IPS-11a (cell line): ENCODE results near the gene MC1R.
"Not testable (repeated sequence)": the region's sequence is repeated elsewhere in the genome, so short reads cannot be mapped to it uniquely, and the experiment has no call there.

Source experiments
- H3K4me3 ChIP-seq: one replicate; pipeline ENCODE4 v1.5.1; 2013; ENCODE audit warnings: low read depth, low read length, control low read depth

The MC1R gene

DNA sequence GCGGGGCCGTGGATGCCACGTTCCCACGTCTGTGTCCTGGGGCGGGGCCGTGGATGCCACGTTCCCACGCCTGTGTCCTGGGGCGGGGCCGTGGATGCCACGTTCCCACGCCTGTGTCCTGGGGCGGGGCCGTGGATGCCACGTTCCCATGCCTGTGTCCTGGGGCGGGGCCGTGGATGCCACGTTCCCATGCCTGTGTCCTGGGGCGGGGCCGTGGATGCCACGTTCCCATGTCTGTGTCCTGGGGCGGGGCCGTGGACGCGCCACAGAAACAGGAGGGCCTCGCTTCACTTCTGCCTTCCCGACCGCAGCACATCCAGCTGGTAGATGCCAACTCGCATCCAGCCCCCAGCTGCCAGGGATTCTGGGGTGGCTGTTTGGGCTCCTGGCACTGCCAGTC, 15.4 kb downstream of the MC1R start:
- H3K4me3 ChIP-seq: not testable (repeated sequence)

DNA sequence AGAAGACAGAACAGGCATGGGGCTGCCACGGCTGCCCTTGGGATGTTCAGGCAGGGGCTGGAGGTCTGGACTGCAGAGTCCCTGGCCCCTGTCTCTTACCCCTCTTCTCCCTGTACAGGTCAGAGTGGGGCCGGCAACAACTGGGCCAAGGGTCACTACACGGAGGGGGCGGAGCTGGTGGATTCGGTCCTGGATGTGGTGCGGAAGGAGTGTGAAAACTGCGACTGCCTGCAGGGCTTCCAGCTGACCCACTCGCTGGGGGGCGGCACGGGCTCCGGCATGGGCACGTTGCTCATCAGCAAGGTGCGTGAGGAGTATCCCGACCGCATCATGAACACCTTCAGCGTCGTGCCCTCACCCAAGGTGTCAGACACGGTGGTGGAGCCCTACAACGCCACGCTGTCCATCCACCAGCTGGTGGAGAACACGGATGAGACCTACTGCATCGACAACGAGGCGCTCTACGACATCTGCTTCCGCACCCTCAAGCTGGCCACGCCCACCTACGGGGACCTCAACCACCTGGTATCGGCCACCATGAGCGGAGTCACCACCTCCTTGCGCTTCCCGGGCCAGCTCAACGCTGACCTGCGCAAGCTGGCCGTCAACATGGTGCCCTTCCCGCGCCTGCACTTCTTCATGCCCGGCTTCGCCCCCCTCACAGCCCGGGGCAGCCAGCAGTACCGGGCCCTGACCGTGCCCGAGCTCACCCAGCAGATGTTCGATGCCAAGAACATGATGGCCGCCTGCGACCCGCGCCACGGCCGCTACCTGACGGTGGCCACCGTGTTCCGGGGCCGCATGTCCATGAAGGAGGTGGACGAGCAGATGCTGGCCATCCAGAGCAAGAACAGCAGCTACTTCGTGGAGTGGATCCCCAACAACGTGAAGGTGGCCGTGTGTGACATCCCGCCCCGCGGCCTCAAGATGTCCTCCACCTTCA, 16.2 kb downstream of the MC1R start:
- no peak overlapping the region for H3K4me3 ChIP-seq

DNA sequence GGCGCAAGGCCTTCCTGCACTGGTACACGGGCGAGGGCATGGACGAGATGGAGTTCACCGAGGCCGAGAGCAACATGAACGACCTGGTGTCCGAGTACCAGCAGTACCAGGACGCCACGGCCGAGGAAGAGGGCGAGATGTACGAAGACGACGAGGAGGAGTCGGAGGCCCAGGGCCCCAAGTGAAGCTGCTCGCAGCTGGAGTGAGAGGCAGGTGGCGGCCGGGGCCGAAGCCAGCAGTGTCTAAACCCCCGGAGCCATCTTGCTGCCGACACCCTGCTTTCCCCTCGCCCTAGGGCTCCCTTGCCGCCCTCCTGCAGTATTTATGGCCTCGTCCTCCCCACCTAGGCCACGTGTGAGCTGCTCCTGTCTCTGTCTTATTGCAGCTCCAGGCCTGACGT, 17.0 kb downstream of the MC1R start:
- not testable (repeated sequence) for H3K4me3 ChIP-seq

DNA sequence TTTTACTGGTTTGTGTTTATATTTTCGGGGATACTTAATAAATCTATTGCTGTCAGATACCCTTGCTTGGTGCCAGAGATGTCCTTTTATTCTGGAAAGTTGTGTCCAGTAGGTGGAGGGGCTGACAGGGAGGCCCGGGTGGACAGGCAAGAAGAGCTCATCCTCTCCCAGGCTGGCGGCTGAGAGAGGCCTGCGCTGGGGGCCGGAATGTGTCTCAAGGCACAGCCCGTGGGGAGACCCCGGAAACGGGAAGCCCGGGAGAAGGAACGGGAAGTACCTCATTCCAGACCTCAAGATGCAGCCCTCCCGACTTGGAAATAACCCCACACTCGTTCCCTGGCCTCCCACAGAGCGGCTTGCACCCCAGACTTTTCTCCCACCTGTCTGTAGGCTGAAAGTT, 17.4 kb downstream of the MC1R start:
- no peak overlapping the region for H3K4me3 ChIP-seq

DNA sequence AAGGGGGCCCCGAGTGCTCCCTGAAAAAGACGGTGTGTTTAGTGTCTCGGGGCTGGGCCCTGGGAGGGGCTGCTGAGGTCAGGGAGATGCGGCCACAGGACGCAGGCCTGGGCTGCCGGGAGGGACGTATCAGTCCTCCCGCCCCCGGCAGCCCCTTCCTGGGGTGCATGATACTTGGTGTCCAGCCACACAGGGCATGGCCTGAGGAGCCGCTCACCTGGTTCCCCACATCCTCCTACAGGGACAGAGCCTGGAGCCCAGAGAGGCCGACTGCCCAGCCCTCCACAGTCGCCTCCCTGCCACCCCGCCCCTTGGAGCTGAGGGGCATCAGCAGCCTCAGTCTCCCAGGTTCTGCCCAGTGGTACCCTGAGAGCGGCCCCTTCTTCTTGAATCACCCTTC, 17.8 kb downstream of the MC1R start:
- no peak overlapping the region for H3K4me3 ChIP-seq

DNA sequence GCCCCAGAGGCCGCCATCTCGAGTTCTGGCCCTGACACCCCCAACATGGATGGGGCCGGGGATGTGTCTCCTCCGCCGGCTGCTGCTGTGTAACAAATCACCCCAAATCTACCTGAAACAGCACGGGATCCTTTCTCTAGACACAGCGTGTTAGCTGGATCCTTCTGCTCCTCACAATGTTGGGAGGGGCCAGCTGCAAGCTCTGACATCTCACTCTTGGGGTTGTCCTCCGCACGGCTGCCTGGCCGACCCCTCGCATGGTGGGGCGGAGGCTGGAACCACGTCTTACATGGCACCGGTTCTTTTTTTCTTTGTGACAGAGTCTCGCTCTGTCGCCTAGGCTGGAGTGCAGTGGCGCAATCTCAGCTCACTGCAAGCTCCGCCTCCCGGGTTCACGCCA, 18.3 kb downstream of the MC1R start:
- H3K4me3 ChIP-seq: no peak overlapping the region

DNA sequence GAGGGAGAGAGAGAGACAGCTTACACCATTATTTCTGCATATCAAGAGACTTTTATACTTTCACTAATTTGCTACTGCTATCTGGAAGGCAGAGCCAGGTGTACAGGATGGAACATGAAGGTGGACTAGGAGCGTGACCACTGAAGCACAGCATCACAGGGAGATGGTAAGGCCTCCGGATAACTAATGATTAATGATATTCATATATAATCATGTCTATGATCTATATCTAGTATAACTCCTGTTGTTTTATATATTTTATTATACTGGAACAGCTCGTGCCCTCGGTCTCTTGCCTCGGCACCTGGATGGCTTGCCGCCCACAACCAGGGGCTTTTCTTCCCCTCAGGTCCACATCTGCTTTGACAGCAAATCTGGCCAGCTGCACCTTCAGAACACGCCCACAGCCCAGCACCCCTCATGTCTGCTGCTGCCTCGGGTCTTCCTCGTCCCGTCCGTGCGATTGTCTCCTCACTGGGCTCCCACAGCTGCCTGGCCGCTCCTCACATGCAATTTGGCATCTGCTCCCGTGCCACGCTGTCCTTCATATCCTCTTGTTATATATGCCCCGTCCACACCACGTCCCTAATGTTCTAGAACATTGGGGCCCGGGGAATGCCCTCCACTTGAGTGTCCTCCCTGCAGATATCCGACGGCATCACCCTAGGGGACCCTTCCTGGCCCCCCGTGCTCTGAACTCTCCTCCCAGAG, 19.7 kb downstream of the MC1R start:
- H3K4me3 ChIP-seq: no peak overlapping the region

DNA sequence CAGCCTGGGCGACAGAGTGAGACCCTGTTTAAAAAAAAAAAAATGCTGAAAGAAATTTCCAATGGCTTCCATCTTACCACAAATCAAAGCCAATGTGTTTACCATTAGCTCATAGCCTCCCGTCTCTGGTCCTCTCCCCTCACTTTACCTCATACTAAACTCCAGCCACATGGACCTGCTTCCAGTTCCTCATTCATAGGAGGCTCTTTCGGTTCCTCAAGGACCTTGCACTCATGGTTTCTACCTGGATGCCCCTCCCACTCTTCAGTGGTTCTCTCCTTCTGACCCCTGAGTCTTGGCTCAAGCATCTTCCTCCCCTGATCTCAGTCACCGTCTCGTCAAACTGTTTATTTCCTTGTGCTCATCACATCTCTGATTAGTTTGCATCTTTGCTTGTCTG, 26.1 kb downstream of the MC1R start:
- no peak overlapping the region for H3K4me3 ChIP-seq

DNA sequence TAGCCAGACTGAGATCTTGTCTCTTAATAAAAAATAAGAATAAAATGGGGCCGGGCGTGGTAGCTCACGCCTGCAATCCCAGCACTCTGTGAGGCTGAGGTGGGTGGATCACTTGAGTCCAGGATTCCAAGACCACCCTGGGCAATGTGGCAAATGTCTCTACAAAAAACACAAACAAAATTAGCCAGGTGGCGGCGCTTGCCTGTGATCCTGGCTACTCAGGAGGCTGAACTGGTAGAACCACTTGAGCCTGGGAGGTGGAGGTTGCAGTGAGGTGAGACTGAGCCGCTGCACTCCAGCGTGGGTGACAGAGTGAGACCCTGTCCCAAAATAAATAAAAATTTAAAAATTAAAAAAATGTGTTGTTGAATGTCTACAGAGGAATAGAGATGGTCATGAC, 27.0 kb downstream of the MC1R start:
- H3K4me3 ChIP-seq: no peak overlapping the region

DNA sequence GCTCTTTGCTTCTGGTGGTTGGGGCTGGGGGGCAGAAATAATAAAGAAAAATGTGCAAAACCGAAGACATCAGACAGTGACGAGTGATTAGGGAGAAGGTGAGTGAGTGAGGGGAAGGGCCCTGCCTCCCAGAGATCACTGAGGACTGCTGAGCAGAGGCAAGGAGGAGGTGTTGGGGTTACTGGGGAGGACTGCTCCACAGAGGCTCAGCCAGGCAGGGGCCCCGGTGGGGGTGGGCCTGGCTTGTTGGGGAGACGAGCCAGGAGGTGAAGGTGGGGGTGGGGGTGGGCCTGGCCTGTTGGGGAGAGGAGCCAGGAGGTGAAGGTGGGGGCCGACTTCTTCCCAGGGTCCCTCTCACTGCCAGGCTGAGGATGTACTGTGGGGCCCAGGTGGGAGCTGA, 27.9 kb downstream of the MC1R start:
- H3K4me3 ChIP-seq: no peak overlapping the region

DNA sequence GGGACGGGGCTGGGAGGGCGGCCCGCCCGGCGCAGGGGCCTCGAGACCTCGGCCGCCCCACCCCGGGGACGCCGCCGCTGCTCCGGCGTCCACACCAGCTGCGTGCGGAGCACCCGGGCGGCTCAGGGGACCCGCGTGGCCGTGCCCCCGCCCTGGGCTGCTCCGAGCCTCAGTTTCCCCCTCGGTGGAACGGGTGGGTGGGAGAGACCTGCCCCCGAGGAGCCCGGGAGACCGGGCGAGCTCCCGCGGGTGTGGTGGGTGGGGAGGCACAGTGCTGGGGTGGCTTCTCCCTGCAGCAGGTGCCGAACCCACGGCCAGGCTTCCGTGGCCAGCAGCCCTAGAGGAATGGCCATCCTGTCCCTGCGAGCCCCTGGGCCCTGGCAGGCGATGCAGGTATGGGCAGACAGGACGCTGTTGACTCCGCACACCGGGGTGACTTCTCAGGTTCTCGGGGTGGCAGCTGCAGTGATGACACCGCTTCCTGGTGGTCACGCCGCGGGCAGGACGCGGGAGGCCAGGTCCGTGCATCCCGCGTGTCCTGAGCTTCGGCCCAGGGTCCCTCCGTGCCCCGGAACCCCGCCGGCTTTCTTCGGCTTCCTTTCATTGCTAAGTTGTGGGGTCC, 30.6 kb downstream of the MC1R start:
- H3K4me3 ChIP-seq: peak overlapping the region; percentile 33

DNA sequence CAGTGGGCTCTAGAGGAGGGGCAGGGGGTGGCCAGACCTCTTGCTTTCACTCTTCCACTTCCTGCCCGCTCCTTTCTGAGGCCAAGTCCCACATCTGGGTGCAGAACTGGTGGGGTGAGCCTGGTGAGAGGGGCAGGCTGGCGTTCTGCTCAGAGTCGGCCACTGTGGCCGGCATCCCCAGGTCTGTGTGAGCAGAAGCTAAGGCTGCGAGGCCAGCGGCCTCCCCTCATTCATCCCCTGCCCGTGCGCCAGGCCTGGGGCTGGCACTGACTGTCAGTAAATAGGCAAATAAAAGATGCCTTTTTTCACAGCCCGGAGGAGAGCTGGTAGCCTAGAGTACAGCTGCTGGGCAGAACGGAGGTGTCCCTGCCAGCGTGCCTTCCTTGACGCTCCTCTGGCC, 31.1 kb downstream of the MC1R start:
- H3K4me3 ChIP-seq: no peak overlapping the region

DNA sequence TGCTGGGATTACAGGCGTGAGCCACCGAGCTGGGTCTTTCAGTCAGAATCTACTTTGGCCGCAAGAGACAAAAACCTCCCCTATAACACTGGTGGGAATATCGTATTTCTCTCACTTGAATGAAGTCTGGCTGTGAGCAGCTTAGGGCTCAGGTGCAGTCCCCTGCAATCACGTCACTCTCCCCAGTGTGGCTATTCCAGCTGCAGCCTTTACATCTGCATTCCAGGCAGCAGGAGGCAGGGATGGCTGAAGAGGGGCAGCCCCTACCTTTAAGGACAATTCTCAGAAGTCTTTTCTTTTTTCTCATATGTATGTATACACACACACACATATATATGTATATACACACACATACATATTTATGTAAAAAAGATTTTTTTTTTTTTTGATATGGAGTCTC, 32.8 kb downstream of the MC1R start:
- H3K4me3 ChIP-seq: no peak overlapping the region

DNA sequence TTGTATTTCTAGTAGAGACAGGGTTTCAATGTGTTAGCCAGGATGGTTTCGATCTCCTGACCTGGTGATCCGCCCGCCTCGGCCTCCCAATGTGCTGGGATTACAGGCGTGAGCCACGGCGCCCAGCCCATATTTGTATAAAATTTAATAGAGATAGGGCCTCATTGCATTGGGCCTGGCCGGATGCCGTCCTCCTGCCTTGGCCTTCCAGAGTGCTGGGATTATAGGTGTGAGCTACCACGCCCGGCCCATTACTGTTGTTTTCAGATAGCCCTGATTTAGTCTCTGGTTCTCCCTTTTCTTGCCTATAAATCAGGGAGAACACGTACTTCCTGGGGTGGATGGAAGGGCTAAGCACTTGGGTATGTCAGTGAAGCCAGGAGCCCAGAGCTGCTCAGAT, 33.4 kb downstream of the MC1R start:
- H3K4me3 ChIP-seq: no peak overlapping the region

DNA sequence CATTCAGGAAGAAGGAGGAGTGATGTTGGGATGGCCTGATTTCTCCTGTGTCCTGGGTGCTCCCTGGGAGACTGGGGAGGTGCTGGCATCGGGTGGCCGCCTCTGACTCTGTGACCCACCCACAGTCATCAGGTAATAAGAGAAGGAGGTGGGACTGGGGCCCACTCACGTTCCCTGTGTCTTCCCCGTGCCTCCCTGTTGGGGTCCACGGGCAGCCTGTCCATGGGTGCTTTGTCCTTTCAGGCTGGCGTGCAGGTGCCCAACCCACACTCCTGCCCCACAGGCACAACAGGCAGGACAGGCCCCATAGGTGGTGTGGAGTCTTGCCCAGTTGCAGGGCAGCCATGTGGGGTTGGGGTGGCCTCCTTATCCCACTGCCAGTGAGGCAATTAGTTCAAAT, 33.9 kb downstream of the MC1R start:
- no peak overlapping the region for H3K4me3 ChIP-seq

DNA sequence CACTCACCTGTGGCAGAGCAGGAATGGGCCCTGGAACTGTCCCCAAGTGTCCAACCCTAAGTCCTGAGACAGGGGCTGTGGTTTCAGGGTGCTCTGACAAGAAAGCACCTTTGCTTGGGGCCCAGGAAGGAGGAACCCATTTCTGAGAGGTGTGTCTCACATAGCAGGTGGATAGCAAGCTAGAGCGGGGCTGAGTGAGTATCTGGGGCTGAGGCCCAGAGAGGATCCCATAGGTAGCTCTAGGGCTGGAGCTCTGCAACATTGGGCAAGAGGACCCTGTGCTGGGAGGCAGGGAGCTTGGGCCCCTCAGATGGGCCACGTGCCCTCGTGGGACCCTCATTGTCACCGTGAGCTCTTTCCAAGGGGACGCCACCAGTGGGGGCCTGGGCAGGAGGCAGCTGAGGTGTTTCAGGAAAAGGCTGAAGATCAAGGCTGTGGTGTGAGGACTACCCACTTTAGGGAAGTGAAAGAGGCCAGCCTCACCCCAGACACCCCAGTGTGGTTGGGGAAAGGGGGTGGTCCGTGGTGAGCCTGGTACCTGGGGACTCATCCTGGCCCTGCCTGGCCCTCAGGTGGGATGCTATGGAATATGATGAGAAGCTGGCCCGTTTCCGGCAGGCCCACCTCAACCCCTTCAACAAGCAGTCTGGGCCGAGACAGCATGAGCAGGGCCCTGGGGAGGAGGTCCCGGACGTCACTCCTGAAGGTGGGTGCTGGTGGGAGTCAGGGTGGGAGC, 35.2 kb downstream of the MC1R start:
- H3K4me3 ChIP-seq: no peak overlapping the region

DNA sequence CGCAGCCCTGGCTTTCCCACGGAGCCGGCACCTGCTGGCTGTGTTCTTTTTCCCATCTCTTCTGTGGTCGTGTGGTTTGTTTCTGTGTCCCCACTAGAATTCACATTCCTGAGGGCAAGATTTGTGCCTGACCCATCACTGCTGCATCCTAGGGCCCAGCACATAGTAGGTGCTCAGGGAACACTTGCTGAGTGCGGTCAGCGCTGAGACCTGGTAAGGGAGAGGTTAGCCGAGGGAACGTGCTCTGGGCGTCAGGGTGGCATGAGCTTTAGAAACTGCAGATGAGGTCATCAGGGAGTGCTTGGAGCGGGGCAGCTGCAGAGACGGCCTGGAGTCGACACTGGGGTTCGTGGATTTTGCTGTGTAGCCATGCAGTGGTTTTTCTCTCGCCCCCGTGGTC, 35.8 kb downstream of the MC1R start:
- no peak overlapping the region for H3K4me3 ChIP-seq

DNA sequence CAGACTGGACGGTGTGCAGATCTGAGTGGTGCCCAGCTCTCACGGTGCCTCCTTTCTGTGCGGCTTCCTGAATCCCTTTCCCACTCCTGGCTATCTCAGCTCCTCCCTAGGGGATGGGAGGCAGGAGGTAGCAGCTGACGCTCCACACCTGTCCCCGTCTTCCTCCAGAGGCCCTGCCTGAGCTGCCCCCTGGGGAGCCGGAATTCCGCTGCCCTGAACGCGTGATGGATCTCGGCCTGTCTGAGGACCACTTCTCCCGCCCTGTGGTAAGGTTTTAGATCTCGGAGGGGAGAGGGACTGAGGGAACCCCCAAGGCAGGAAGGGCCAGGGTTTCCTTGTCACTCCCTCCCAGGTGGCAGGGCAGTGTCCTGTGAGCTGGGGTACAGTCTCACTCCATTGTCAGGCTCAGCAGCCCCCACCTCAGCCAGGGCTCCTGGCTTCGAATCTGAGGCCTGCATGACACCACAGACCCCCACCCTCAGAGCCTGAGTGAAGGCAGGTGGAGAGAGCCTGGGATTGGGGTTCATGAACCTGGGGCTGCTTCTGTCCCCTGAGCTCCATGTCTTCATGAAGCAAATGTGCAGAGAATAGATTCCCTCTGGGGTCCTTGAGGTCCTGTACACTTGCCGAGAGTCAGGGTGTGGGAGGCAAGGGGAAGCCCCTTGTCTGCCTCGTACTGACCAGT, 36.5 kb downstream of the MC1R start:
- H3K4me3 ChIP-seq: no peak overlapping the region

DNA sequence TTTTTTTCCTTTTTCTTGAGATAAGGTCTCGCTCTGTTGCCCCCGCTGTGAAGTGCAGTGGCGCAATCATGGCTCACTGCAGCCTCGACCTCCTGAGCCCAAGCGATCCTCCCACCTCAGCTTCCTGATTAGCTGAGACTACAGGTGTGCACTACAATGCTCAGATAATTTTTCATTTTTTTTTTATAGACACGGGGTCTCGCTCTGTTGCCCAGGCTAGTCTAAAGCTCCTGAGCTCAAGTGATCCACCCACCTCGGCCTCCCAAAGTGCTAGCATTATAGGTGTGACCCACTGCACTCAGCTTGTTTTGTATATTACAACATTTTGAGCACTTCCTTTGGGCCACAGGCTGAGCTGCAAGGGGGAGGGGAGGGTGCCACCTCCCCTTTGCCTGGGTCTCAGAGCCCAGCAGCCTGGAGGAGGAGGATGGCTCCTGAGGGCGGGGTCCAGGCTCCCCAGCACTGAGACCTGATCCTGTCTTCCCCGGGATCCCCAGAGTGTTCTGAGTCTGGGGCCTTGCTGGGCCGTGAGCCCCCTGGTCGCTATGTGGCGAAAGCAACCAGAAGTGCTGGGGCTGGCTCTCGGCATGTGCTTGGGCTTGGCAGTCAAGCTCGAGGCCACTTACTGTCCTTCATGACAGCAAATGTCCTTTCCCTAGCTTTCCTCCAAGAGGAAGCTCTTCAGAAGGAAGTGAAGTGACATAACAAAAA, 38.0 kb downstream of the MC1R start:
- no peak overlapping the region for H3K4me3 ChIP-seq

DNA sequence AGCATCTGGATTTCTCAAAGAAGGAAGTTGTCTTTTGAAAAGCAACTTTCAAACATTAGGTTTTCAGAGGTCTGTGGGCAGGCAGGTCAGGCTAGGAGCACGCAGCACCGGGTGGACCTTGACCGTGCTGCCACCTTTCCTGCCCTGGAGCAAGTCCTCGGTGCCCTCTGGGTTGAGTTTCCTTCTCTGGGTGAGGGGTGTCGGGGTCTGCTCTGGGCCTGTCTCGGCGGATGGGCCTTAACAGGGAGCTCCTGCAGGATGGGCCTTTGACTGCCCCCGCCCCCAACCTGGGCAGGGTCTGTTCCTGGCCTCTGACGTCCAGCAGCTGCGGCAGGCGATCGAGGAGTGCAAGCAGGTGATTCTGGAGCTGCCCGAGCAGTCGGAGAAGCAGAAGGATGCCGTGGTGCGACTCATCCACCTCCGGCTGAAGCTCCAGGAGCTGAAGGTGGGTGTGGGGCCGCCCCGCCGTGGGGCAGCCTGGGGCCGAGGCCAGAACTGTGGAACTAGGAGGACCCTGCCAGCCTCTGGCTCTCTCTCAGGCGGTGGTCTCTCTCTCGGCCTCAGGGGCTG, 38.6 kb downstream of the MC1R start:
- H3K4me3 ChIP-seq: no peak overlapping the region
